Myocyte (in vitro differentiated cells): ENCODE data around the gene C5AR2. TPM values are rescaled to one million over a fixed set of nuclear protein-coding genes. Genes with fewer than 3 reads are reported as not detected.
"Not testable (repeated sequence)": the region's sequence is repeated elsewhere in the genome, so short reads cannot be mapped to it uniquely, and the experiment has no call there.

ENCODE experiments used
- DNase-seq: peaks from one replicate; pipeline ENCODE4 v3.0.0-alpha.2; 2012; ENCODE audit warnings: low read depth
- polyA plus RNA-seq: library from polyadenylated mRNA; unstranded; fragments of >200 nt; gene quantifications from one replicate; pipeline ENCODE4 v1.2.1, GENCODE V29; 2012; ENCODE audit warnings: missing spikeins
- total RNA-seq: library from RNA; depleted of rRNA; stranded (reverse); fragments of >200 nt; gene quantifications from 2 replicates; pipeline ENCODE4 v1.2.3, GENCODE V29; 2014

The C5AR2 gene
- not detected in 2 replicates for total RNA-seq
- polyA plus RNA-seq = 0.03 TPM

DNA sequence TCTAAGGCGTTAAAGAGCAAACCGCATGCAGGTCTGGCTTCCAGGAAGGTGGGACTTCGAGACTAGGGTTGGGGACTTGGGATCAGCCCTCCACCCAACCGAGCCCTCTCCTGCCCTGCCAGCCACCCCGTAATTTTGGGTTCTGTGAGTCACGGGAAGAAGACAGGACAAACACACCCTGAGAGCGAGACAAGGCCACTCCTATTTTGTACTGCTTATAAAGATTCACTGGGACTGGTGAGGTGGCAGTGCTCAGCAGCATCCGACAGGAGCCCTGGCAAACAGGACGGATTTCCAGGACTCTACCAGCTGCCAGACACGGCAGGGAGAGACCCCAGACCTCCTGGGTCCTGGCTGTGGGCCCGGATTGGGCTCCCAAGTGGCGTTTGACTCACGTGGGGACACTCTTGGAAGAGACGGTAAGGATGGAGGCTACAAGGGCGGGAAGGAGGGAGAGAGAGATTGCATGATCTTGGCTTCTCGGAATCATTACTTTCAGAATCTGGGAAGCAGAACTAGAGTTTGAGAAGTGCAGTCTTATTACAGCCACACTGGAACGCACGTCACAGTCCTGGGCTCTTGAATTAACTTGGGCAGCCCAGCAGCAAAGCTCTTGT, at the start of gene C5AR2:
TSS of gene C5AR2 (plus strand) at position 245 of the 617 bp plus-strand sequence. CDS start 8,625 bp downstream, outside the sequence.
- peak; percentile 11 for DNase-seq

DNA sequence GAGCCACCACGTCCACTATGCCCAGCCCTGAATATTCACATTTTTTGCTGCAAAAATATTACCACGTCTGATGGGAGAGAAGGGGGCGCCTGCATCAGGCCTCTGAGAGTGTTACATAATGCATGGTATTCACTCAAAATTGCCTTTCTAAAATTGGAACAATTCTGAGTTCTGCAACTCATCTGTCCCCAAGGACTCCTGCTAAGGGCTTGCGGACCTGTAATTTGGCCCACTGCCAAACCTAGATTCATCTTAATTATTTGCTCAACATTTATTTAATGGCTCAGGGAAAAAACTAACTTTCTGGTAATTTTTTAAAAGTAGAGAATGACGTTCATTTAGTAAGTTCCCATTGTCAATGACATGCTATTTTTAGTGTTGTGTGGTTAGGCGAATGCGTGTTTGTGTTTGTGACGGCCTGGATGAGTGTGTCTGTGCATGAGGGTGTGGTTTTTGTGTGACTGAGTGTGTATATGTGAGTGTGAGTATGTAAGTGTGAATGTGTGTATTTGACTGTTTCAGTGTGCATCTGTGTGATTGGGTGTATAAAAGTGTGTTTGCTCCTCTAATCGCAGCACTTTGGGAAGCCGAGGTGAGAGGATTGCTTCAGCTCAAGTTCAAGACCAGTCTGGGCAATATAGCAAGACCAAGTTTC, 48.4 kb upstream of the C5AR2 start:
- no peak for DNase-seq

GRCh38 chr19:47284324-47284899, 47.6 kb upstream of the C5AR2 start:
- peak; percentile 54 for DNase-seq

DNA sequence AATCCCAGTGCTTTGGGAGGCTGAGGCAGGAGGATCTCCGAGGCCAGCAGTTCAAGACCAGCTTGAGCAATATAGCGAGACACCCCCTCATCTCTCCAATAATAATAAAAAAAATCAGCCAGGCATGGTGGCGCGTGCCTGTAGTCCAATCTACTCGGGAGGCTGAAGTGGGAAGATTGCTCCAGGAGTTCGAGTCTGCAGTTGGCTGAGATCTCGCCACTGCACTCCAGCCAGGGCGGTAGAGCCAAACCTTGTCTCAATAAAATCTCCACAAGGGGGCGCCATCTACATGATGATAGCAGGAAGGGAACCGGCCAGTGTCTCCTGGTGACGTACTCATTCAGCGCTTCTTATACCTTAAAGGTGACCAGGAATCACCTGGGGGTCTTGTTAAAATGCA, 35.9 kb upstream of the C5AR2 start:
- peak; percentile 85 for DNase-seq

GRCh38 chr19:47300867-47301266, 31.1 kb upstream of the C5AR2 start:
- not testable (repeated sequence) for DNase-seq

GRCh38 chr19:47302249-47302648, 29.7 kb upstream of the C5AR2 start:
- DNase-seq = no peak

- no peak for DNase-seq
Measured at GRCh38 chr19:47303966-47304365, 28.0 kb upstream of the C5AR2 start.

- DNase-seq = peak; percentile 76
Measured at GRCh38 chr19:47305309-47305751, 26.6 kb upstream of the C5AR2 start.

DNA sequence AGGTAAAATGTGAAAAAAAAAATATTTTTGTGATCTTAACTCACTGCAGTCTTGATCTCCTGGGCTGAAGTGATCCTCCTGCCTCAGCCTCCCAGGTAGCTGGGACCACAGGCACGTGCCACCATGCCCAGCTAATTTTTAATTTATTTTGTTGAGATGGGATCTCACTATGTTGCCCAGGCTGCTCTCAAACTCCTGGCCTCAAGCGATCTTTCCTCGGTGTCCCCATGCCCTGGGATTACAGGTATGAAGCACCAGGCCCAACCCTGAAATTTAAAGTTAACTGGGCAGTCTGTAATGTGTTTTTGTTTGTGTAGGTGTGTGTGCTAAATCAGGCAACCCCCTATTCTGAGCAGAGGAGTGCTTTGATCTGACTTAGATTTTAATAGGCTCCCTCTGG, 25.7 kb upstream of the C5AR2 start:
- no peak for DNase-seq

DNA sequence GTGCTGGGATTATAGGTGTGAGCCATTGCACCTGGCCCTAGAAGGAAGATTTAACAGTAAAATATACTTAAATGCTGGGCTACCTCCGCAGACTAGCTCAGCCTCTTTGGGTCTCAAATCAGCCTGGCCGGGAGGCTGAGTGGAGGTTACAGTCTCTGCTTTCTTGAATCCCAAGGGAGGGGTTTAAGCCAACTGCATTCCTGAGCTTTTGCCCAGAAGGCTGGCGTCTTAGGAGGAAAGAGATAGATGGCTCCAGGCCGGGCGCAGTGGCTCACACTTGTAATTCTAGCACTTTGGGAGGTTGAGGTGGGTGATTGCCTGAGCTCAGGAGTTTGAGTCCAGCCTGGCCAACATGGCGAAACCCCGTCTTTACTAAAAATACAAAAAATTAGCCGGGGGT, 22.9 kb upstream of the C5AR2 start:
- peak; percentile 21 for DNase-seq

DNA sequence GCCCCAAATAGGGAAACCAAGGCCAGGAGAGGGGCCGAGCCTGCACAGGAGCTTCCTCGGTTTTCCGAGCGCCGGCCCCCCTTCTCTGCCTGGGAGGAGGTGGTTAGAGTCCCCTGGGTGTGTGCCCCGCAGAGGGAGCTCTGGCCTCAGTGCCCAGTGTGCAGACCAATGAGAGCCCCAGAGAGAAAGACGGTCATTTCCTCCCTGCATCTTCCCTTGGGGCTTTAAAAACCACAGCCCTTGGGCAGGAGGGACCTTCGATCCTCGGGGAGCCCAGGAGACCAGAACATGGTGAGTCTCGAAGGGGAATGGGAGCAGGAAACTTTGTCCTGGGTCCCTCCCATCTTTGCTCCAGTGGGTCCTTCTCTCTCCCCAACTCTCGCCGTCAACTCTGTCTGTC, 22.4 kb upstream of the C5AR2 start, which contains the start of gene C5AR1:
TSS of gene C5AR1 (plus strand) at position 254 of the 400 bp plus-strand sequence. CDS start at position 289, 35 bp downstream.
- no peak for DNase-seq

- no peak for DNase-seq
Measured at GRCh38 chr19:47310323-47310722, 21.7 kb upstream of the C5AR2 start.

- DNase-seq = peak; percentile 14
Measured at GRCh38 chr19:47310819-47311218, 21.2 kb upstream of the C5AR2 start.

- DNase-seq = no peak
Measured at GRCh38 chr19:47312366-47313006, 19.5 kb upstream of the C5AR2 start.

DNA sequence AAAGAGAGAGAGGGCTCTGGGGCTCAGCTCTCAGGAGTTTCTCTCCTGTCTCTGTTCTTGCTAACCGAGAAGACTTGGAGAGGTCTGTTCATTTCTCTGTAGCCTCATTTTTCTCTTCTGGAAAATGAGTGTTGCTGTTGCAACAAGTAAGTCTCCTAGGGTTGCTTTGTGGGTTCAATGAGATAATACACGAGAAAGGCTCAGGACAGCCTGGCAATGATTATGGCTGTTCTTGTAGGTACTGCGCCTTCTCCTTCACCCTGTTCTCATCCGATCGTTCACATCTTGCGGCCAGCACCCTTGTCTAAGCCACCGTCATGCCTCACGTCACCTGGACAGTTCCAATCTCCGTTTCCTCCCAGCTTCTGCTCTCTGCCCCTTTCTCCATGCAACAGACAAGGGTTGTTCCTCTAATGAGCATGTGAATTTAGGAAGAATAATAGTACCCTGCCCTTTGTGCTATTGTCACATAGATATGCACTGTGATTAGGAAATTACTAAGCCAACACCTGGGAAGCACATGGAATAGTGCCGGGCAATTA, 18.1 kb upstream of the C5AR2 start:
- DNase-seq = no peak

DNA sequence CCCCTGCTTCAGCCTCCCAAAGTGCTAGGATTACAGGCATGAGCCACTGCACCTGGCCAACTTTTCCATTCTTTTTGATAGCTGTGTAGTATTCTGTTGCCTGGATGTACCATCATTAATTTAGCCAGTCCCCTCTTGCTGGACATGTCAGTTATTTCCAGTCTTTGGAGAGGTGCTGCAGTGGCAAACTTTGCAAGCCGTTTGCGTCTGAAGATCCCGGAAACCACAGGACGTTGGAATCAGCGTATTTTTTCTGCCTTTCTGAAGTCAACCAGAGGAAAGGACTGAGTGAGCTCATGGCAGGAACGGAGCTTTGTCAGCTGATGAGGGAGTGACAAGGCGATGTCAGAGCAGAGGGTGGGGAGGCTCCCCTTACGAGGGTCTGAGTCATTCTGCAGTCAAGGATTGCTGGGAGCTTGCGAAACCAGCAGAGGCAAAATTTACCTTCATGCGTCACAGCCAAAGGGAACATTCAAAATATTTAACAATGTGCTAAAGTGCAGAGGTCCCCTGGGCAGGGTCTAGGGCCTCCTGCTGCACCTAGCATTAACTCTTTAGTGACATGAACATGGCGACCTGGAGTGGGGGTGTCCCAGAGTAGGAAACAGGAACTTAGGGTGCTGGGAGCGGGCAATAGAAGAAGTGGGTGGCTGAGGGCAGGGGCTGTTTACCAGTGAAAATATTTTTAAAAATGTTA, 16.7 kb upstream of the C5AR2 start:
- peak; percentile 28 for DNase-seq

- no peak for DNase-seq
Measured at GRCh38 chr19:47316513-47316912, 15.5 kb upstream of the C5AR2 start.

DNA sequence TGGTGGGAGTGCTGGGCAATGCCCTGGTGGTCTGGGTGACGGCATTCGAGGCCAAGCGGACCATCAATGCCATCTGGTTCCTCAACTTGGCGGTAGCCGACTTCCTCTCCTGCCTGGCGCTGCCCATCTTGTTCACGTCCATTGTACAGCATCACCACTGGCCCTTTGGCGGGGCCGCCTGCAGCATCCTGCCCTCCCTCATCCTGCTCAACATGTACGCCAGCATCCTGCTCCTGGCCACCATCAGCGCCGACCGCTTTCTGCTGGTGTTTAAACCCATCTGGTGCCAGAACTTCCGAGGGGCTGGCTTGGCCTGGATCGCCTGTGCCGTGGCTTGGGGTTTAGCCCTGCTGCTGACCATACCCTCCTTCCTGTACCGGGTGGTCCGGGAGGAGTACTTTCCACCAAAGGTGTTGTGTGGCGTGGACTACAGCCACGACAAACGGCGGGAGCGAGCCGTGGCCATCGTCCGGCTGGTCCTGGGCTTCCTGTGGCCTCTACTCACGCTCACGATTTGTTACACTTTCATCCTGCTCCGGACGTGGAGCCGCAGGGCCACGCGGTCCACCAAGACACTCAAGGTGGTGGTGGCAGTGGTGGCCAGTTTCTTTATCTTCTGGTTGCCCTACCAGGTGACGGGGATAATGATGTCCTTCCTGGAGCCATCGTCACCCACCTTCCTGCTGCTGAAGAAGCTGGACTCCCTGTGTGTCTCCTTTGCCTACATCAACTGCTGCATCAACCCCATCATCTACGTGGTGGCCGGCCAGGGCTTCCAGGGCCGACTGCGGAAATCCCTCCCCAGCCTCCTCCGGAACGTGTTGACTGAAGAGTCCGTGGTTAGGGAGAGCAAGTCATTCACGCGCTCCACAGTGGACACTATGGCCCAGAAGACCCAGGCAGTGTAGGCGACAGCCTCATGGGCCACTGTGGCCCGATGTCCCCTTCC, 11.8 kb upstream of the C5AR2 start:
- no peak for DNase-seq

GRCh38 chr19:47321630-47322029, 10.3 kb upstream of the C5AR2 start:
- no peak for DNase-seq

DNA sequence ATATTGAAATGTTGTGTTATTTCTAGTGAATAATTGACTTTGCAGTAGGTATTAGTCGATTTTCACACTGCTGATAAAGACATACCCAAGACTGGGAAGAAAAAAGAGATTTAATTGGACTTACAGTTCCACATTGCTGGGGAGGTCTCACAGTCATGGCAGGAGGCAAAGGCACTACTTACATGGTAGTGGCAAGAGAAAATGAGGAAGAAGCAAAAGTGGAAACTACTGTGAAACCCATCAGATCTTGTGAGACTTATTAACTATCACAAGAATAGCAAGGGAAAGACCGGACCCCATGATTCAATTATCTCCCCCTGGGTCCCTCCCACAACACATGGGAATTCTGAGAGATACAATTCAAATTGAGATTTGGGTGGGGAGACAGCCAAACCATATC, 9.9 kb upstream of the C5AR2 start:
- no peak for DNase-seq
